C4-2B (cell line): ENCODE measurements around the gene HLTF.

Experiments
- H3K27ac ChIP-seq: fragments of 450-650 bp; 2 replicates; pipeline ENCODE4 v1.5.1; 2017
- ZFX ChIP-seq: fragments of 450-650 bp; IDR thresholded peaks from 2 replicates; pipeline ENCODE4 v1.6.1; 2017
- TF ChIP-seq, protein P1 (sequence below): fragments of 450-650 bp; conservative IDR thresholded peaks from 2 replicates; pipeline ENCODE4 v1.5.1; 2017; ENCODE audit warnings: mild to moderate bottlenecking

Gene HLTF, protein sequence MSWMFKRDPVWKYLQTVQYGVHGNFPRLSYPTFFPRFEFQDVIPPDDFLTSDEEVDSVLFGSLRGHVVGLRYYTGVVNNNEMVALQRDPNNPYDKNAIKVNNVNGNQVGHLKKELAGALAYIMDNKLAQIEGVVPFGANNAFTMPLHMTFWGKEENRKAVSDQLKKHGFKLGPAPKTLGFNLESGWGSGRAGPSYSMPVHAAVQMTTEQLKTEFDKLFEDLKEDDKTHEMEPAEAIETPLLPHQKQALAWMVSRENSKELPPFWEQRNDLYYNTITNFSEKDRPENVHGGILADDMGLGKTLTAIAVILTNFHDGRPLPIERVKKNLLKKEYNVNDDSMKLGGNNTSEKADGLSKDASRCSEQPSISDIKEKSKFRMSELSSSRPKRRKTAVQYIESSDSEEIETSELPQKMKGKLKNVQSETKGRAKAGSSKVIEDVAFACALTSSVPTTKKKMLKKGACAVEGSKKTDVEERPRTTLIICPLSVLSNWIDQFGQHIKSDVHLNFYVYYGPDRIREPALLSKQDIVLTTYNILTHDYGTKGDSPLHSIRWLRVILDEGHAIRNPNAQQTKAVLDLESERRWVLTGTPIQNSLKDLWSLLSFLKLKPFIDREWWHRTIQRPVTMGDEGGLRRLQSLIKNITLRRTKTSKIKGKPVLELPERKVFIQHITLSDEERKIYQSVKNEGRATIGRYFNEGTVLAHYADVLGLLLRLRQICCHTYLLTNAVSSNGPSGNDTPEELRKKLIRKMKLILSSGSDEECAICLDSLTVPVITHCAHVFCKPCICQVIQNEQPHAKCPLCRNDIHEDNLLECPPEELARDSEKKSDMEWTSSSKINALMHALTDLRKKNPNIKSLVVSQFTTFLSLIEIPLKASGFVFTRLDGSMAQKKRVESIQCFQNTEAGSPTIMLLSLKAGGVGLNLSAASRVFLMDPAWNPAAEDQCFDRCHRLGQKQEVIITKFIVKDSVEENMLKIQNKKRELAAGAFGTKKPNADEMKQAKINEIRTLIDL

DNA sequence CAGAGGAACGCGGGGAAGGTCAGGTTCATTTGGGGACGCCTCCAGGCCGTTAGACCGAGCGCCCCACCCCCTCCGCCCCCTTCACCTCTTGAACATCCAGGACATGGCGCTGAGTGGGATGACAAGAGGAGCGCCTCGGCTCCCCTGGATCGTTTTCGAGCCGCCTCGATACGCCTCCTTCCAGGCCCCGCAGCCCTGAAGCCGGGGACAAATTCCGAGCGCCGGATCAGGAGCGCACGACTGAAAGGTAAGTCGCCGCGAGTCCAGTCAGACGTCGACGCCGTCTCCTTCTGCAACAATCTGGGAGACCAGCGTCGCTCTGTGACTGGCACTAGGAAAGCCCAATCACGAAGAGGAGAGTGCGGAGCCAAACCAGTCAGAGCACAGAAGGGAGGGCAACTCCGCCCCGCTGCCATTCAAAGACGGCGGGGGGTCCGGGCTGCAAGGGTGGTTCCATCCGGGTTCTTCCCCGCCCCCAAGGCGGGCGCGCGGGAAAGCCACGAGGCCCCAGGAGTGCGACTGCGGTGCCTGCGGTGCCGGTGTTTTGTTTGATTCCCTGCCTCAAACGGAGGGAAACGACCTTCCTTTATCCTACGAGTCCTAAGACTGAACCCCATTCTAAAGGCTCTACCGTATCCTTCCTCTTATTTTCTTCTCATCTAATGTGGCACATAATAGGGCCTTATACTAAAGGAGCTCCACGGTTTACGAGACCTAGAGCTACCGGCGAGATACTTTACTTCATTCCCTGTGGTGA, at the start of gene HLTF:
Gene HLTF (minus strand): TSS at position 302 of the 757 bp plus-strand sequence. CDS start 197 bp downstream, at position 105.
- H3K27ac ChIP-seq, result peak within 1 kb of the TSS; percentile 84
- TF ChIP-seq ZFX, result peak; percentile 30; the same call in 1 of the 2 replicates
- TF ChIP-seq, protein P1, sequence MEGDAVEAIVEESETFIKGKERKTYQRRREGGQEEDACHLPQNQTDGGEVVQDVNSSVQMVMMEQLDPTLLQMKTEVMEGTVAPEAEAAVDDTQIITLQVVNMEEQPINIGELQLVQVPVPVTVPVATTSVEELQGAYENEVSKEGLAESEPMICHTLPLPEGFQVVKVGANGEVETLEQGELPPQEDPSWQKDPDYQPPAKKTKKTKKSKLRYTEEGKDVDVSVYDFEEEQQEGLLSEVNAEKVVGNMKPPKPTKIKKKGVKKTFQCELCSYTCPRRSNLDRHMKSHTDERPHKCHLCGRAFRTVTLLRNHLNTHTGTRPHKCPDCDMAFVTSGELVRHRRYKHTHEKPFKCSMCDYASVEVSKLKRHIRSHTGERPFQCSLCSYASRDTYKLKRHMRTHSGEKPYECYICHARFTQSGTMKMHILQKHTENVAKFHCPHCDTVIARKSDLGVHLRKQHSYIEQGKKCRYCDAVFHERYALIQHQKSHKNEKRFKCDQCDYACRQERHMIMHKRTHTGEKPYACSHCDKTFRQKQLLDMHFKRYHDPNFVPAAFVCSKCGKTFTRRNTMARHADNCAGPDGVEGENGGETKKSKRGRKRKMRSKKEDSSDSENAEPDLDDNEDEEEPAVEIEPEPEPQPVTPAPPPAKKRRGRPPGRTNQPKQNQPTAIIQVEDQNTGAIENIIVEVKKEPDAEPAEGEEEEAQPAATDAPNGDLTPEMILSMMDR, result no peak

DNA sequence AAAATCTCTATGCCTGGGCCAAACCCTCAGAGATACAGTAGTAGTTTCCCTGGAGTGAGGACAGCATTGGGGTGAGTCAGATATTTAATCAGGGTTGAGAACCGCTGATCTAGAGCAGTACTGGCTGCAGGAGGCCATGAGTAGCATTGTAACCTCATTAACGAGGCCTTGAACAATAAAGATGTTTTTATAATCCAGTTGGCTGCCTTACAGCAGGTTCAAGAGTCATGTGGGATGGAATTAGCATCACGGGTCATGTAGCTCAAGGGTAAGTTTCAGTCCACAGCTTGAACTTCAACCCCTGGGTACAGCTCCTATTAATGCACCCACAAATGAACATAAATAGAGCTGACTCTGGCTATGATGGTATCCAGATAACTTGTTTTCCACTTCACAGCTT, 48.2 kb upstream of the HLTF start:
- H3K27ac ChIP-seq, result no peak overlapping the region
- TF ChIP-seq, protein P1, result no peak
- no peak for TF ChIP-seq ZFX

DNA sequence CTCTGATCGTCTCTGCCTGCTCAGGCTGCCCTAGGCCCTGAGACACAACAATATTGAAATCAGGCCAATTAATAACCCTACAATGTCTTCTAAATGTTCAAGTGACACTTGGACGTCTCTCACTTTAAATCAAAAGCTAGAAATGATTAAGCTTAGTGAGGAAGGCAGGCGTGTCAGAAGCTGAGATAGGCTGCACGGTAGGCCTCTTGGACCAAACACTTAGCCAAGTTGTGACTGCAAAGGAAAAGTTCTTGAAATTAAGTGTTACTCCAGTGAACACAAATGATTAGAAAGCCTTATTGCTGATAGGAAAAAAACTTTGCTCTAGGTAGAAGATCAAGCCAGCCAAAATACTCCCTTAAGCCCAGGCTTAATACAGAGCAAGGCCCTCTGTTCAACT, 45.3 kb upstream of the HLTF start:
- TF ChIP-seq ZFX, result no peak
- TF ChIP-seq, protein P1, result no peak
- H3K27ac ChIP-seq, result no peak overlapping the region

DNA sequence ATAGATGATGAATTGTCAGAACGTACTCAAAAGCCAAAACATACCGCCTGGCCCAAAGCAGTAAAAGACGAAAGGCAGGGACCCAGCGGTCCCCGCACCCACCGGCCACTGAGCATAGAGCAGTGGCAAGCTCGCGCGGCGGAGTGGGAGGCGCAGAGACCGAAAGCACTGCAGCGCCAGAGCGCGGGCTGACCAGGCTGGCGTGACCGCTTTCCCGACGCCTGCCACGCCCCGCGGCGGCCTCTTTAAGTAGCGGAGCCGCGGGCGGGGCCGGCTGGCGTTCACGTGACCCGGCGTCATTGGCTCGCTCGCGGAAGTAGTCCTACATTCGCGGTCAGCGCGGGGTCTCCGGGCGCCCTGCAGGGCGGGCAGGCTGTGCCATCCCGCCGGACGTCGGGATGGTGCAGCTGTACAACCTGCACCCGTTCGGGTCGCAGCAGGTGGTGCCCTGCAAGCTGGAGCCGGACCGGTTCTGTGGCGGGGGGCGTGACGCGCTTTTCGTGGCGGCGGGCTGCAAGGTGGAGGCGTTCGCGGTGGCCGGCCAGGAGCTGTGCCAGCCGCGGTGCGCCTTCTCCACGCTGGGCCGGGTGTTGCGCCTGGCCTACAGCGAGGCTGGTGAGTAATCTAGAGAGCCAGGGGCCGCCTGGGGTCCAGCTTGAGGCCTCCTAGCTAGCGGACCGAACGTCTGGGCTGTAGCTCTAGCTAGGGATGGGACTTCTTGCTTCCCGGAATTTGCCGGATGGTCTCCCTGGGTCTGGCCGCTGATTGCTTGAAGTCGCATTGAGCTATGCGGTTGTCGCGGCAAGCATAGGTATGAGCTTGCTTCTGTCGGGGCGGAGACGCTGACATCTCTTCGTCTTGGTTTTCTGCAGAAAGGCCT, 43.2 kb upstream of the HLTF start, which contains the start of gene HPS3:
Gene HPS3 (plus strand): TSS at position 313 of the 880 bp plus-strand sequence. CDS start 86 bp downstream, at position 399.
- peak within 1 kb of the TSS; percentile 81 for H3K27ac ChIP-seq
- TF ChIP-seq, protein P1, result no peak
- peak; percentile 78 for TF ChIP-seq ZFX

DNA sequence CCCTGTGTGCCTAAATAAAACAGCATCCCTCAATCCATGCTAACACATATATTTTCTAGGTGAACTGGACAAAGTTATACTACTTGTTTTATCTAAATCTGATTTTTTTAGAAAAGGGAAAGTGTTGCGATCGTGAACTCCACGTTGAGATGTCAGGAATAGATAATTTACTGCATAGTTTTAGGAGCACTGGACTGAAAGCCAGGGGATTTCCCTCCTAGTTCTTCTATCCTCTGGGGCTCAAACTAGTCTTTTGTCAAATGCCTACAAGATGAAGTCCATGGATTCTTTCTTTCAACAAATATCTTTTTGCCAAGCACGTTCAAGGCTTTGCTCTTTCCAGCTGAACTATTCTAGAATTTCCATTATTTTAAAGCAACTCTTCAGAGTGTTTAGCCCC, 42.5 kb upstream of the HLTF start:
- no peak for TF ChIP-seq ZFX
- TF ChIP-seq, protein P1, result no peak
- H3K27ac ChIP-seq, result peak overlapping the region; percentile 81
